ENCODE data around the gene RHAG. TPM values are rescaled to one million over a fixed set of nuclear protein-coding genes. Genes with fewer than 3 reads are reported as not detected.

Gene RHAG
- total RNA-seq, 1 donor from 2014 or later = not detected

GRCh38 chr6:49555951-49556350, 80.7 kb downstream of the RHAG start:
- DNase-seq (ENCODE audit: low read depth) = no peak
- TF ChIP-seq CTCF (conservative IDR thresholded peaks at IDR 0.05; ENCODE audit: low read depth, low read length) = no peak
- no peak overlapping the region for H3K4me3 ChIP-seq (ENCODE audit: low read depth, low read length)

Other genes starting within 250 kb of the RHAG start
- gene MMUT, start 173.6 kb downstream of the RHAG start, total RNA-seq = 5.3 and 5.5 TPM in 2 replicates
- gene CENPQ, start 173.5 kb downstream of the RHAG start, total RNA-seq = 13.1 and 14.0 TPM in 2 replicates
- gene GLYATL3, start 136.9 kb downstream of the RHAG start, total RNA-seq = not detected in 2 replicates
- gene C6orf141, start 86.2 kb downstream of the RHAG start, total RNA-seq = 8.2 and 11.6 TPM in 2 replicates
- gene CRISP2, start 76.7 kb upstream of the RHAG start, total RNA-seq = 0.06 TPM in 1 of 2 replicates, not detected in the other
- not detected in 2 replicates for gene CRISP3, start 107.5 kb upstream of the RHAG start, total RNA-seq
- gene PGK2, start 150.4 kb upstream of the RHAG start, total RNA-seq = not detected in 2 replicates
- not detected in 2 replicates for gene CRISP1, start 229.7 kb upstream of the RHAG start, total RNA-seq

Data from epithelial cell of proximal tubule (primary cell).